Measurements from ENCODE around the gene HARBI1.

HARBI1 gene, protein sequence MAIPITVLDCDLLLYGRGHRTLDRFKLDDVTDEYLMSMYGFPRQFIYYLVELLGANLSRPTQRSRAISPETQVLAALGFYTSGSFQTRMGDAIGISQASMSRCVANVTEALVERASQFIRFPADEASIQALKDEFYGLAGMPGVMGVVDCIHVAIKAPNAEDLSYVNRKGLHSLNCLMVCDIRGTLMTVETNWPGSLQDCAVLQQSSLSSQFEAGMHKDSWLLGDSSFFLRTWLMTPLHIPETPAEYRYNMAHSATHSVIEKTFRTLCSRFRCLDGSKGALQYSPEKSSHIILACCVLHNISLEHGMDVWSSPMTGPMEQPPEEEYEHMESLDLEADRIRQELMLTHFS

DNA sequence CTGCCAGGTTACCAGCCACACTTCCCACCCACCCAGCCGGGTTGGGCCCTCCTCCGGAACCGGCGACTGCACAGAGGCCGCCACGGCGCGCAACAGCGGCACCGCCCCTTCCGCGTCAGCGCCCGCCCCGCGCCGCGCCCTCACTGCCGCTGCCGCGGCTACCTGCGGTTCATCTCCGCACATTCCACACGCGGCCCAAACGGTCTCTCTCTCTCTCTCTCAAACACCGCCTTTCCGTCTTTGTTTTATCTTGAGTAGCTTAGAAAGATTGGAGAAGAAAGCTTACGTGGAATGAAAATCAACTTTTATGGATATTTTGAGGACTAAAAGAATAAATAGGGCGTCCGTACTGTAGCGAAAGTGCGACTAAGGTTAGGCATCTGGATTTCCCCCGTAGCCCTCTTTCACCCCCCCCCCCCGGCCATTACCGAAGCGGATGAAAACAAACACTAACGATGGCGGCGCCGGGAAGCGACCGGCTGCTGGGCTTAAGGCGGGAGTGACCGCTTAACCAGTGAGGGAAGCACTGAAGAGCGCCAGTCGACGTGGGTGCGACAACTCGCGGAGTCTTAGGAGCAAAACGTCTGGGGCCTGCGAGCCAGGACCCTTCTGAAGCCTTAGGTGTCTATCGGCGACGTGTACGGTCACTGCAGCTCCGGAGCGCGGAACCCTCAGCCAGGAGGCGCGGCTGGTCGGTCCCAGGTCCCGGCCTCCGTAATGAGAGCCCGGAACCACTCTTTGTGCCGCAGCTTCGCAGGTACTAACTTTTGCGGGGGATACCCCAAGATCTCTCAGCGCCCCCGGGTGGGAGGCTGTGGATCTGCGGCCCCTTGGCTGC, at the start of gene HARBI1, which contains the start of gene ATG13:
Gene HARBI1, minus strand, starts transcription at position 94 of the 838 bp plus-strand sequence. CDS start 990 bp downstream, outside the sequence.
Gene ATG13, plus strand, starts transcription at position 420 of the 838 bp plus-strand sequence. CDS start 26,739 bp downstream, outside the sequence.
- DNase-seq (ENCODE audit: low spot score): peak; percentile 92

DNA sequence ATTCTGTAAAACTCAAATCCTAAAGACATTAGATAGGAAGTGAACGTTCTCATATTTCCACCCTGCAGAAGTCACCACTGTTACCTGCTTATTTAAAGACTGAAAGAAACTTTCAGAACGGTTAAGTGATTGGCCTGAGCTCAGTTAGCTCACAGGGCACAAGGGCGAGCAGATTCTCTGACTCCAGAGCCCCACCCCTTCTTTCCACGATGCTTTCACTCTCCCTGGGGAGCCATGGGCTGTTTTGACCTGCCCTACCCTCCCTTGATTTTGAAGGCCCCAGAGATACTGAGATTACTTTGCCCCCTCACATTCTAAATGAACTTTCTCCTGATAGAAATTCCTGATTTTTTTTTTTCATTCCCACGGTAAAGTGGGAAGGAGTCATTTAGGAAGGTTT, 49.5 kb upstream of the HARBI1 start:
- no peak for DNase-seq (ENCODE audit: low spot score)

DNA sequence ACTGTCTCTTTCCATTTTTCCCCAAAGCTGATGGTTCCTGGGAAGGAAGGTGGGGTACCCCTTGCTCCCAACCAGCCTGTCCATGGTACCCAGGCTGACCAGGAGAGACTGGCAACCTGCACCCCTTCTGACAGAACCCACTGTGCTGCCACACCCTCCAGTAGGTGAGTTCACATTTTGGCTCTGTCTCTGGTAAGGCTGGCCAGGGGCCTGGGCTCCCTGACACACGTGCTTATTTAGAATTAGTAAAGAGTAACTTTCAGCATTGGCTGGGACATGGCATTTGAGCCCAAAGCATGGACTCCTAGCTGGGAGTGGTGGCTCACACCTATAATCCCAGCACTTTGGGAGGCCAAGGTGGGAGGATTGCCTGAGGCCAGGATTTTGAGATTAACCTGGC, 48.3 kb upstream of the HARBI1 start:
- no peak for DNase-seq (ENCODE audit: low spot score)

DNA sequence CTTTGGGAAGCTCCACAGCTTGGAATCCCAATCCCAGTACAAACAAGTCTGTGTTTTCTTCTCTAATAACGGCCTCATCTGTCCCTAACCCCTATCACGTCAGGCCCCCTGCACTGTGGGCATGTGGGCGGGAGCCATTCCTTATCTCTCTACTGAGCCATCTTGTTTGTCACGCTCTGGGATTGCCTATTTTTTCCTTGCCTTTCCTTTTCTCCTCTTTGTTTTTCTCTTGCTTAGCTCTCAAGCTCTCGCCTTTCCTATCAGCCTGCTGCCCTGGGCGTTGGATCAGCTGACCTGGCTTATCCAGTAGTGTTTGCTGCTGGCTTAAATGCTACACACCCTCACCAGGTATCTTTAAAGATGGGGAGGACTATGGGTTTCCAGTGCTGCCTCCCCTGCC, 47.6 kb upstream of the HARBI1 start:
- DNase-seq (ENCODE audit: low spot score): no peak

DNA sequence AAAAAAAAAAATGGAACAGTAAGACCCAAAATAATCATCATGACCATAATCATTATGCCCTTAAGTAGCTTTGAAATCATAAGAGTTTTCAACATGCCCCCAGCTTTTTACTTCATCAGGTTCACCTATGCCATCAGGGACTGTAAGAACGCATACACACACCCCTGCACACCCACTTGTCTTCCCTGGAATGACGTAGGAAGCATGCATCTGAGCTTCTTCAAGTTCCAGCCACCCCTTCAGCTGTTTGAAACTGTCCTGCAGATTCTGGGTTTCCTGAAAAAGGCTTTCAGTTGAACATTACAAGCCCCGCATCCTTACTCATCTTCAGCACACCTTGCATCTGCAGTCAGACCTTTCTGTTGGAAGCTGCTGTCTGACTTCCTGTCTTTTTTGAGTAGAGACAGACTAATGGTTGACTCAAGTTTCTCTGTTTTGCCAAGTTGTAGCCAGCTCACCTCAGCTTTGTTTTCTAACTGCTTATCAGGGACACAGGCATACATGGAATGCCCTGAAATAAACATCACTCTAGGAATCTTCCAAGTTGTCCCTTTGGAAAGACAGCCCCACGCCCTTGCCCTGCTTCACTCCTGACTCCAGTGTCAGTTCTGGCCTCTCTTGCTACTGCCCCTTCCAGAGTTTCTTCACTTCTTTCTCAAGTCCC, 46.4 kb upstream of the HARBI1 start:
- DNase-seq (ENCODE audit: low spot score): no peak

DNA sequence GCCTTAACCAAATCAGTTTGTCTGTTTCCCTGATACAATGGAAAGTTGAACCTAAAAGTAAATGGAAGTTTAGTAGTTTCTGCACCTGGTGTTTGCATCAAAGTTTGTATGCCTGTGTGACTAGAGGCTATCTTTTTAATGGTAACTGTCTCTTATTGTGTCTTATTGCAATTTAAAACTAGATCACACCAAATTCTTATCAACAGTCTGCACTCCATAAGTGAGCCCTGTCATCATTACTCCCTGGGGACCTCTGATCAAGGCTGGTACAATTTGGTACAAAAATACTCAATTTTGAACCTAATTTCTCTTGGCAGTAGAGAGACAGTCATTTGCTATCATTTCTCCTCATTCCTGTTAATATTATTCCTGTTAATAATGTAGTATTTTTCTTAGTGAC, 45.3 kb upstream of the HARBI1 start:
- DNase-seq (ENCODE audit: low spot score): no peak

DNA sequence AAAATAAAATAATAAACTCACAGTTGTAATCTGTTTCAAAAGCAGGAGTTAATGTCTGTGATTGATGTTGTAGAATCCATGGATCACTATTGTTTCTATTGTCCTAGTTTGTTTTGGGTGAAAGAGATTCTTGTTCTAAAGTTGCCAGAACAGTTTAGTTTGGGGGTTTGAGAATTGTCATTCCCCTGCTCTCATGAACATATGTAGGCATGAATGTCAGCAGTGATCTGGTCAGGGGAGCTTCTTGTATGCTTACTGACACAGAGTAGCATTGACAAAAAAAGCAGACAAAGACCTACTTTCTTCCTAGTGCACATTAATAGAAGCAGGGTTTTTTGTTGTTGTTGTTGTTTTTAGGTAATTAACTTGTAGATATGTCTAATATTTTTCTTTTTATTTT, 44.8 kb upstream of the HARBI1 start:
- DNase-seq (ENCODE audit: low spot score): no peak

DNA sequence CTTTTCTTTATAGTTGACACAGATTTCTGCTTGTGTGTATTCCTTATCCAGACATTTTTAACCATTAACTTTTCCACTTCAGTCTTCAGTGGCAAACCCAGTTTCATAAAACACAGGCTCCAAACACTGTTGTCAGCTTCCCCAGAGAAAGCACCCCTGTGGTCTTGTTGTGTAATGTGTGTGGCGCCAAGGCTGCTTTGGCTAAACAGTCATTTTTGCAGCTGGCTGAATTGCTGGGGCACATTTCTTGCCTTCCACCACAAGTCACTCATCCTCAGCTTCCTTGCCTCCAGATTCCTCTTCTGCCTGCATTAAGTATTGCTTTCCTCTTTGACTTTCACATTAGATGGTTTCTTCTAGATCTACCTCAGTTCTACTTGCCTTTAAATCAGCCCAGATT, 42.9 kb upstream of the HARBI1 start:
- no peak for DNase-seq (ENCODE audit: low spot score)

DNA sequence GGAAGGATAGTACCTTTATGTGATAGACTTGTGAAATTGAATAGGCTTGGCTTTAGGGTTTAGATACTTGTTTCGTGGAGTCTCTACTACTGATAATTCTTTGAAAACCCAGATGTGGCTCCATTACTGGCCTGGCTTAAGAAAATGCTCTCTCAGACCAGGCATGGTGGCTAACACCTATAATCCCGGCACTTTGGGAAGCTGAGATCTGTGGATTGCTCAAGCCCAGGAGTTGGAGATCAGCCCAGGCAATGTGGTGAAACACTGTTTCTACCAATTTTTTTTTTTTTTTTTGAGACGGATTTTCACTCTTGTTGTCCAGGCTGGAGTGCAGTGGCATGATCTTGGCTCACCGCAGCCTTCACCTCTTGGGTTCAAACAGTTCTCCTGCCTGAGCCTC, 41.2 kb upstream of the HARBI1 start:
- DNase-seq (ENCODE audit: low spot score): no peak

DNA sequence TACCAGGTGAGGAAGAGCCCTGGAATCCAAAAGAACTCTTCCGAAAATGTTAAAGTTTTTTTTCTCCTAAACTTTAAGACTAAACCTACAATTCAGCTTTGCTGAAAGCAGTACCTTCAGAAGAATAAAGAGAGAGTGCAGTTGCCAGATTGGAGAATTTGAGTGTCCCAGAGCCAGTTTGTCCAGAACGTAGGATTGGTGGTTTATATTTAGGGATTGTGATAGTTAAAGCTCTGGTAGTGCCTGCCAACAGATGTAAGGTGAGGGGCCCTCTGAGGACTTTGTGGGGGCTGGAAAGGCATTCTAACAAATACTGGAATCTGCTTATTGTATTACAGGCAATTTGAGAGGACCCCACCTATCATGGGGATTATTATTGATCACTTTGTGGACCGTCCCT, 40.2 kb upstream of the HARBI1 start:
- no peak for DNase-seq (ENCODE audit: low spot score)

DNA sequence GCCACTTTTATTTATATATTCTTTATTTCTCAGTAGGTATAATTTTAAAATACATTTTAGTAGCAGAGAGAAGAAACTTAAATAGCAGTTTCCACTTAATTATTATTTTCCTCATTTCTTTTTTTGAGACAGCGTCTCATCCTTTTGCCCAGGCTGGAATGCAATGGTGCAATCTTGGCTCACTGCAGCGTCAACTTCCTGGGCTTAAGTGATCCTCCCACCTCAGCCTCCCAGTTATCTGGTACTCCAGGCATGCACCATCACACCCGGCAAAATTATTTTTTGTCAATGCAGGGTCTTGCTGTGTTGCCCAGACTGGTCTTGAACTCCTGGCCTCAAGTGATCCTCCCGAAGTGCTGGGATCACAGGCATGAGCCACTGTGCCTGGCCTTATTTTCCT, 38.6 kb upstream of the HARBI1 start:
- no peak for DNase-seq (ENCODE audit: low spot score)

DNA sequence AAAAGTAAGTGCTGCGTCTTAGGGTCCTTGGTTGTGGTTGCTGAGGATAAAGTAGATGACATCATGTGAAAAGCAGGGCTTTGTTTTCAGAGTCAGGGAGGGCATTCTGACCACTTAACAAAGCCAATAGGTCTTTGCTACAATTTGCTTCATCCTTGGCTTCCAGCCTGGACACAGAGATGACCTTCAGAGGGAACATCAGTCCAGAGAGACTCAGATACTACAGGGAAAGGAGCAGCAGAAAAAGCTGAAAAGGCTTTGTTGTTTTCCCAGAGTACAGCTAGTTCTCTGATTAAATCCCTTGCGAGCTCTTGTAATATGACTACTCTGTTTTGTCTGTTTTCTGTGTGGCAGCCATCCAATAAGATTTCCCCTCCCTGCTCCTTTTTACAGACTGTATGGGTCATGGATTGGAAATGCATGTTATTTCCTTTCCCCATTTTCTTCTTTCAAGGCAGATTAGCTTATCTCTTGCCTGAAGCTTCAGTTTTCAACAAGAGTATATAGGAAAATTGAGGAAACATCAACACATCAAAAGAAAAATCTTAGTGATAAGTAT, 32.2 kb upstream of the HARBI1 start:
- DNase-seq (ENCODE audit: low spot score): no peak

DNA sequence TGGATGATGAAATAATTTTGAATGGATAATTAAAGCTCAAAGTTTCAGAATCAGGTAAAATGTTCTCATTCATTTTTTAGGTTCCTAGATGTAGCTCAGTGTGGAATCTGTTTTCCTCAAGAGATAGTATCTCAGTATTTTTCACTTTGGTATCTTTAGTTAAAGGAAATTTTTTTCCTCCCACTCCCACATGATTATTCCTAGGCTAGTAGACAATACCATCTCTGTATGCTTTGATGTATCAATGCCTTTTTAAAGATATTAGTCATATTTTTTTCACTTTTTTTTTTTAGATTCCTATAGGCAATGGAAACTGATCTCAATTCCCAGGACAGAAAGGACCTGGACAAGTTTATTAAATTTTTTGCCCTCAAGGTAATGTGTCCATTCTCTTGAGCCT, 27.0 kb upstream of the HARBI1 start:
- no peak for DNase-seq (ENCODE audit: low spot score)

DNA sequence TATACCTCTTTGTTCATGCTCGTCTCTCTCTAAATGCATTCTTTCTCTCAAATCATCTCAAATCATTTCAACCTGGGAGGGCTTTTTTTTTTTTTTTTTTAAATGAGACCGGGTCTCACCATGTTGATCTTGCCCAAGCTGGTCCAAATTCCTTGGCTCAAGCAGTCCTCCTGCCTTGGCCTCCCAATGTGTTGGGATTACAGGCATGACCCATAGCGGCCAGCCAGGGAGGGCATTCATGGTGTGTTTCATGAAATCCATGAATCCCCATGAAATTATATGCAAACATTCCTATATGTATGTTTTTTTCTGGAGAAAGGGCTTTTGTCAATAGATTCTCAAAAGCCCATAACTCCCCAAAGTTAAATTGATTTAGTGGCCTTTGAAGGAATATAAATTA, 26.5 kb upstream of the HARBI1 start:
- DNase-seq (ENCODE audit: low spot score): no peak

DNA sequence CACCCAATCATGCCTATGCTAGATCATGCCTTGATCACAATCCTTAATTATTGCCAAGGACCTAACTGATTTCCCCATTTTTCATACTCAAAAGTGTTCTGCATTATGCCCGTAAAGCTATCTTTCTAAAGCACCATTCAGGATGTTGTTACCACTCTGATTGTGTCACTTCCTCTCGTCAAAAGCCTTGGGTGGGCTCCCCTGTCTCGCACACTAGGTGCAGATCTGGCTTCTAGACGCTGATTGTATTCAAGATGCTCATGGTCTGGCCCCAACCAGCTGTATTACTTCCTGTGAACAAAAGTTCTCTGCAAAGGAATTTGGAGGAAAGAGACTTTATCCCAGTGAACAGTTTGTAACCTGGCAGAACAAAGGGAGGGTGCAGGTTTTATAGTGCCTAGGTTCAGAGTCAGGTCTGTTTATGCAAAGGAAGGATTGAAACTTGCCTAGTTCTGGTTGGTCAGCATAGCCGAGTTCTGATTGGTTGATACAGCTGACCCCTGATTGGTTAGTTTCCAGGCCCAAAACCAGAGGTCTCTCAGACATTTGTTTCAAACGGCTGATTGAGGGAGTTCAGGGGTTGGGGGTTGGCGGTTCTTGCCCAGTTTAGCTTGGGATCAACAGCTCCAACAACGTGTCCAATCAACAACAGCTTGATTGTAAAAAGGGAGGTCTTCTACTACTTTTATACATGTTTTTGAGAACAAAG, 25.8 kb upstream of the HARBI1 start:
- DNase-seq (ENCODE audit: low spot score): no peak

DNA sequence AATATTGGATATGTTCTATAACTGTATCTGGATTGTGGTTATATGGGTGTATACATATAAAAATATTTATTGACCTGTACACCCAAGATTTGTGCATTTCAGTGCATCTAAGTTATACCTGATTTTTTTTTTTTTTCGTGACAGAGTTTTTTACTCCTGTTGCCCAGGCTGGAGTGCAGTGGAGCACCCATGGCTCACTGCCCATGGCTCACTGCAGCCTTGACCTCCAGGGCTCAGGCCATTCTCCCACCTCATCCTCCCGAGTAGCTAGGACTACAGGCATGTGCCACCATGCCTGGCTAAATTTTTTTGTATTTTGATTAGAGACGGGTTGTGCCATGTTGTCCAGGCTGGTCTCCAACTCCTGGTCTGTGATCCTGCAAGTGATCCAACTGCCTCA, 24.6 kb upstream of the HARBI1 start:
- DNase-seq (ENCODE audit: low spot score): no peak

DNA sequence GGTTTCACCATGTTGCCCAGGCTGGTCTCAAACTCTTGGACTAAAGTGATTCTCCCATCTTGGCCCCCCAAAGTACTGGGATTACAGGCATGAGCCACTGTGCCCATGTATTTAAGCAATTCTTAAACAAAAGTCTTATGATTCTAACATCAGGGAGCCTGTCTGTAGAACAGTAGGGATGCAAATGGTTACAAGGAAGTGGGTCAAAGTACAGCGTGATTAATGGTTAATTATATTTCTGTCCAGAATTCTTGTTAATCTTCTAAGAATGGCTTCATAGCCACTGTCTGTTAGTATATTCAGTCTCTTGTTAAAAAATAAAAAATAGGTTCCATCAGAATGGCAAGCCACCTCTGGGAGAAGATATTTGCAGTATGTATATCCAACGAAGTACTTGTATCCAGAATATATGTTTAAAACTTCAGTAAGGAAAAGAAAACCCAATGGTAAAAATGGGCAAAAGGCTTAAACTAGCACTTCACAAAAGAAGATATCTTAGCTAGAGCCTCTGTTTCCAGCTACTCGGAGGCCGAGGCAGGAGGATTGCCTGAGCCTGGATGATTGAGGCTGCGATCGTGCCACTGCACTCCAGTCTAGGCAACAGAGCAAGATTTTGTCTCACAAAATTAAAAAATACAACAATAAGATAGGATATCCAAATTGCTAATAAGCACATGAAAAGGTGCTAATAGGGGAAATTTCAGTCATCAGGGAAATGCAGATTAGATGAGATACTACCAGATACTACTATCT, 23.2 kb upstream of the HARBI1 start:
- DNase-seq (ENCODE audit: low spot score): no peak

DNA sequence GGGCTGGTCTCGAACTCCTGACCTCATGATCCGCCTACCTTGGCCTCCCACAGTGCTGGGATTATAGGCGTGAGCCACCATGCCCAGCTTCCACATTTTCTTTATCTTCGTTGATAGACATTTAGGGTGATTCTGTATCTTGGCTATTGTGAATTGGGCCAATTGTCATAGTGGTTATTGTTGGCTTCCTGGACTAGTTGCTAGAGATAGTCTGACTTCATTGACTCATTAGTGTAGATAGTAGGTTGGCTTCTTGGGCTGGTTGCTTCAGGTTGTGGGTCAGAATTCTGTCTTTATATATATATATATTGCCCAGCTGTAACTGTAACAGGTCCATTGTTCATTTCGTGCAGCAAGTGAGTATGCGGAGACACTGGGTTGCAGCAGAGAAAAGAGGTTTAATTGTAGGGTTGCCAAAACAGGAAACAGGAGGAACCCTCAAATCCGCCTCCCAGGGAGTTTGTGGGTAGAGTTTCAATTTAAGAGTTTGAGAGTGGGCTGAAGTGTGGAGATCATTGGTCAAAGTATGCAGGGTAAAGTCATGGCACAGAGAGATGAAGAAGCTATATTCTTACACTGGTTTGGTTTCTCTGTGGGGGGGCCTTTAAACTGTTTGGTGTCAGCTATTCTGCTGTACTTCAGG, 22.3 kb upstream of the HARBI1 start:
- no peak for DNase-seq (ENCODE audit: low spot score)

DNA sequence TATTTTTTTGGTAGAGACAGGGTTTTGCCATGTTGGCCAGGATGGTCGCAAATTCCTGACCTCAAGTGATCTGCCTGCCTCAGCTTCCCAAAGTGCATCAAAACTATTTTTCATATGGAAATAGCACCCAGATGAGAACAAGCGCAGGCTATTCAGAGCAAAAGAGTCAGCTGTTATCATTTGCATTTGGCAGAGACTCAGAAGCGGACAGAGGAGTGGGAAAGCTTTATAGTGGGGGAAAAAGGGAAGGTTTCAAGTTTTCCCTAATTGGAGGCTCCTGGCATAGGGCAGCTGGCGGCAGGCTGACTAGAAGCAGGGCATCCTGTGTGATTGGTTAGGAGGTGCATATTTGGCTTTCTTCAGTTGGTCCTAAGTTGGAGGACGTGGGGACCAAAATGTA, 20.5 kb upstream of the HARBI1 start:
- DNase-seq (ENCODE audit: low spot score): no peak

DNA sequence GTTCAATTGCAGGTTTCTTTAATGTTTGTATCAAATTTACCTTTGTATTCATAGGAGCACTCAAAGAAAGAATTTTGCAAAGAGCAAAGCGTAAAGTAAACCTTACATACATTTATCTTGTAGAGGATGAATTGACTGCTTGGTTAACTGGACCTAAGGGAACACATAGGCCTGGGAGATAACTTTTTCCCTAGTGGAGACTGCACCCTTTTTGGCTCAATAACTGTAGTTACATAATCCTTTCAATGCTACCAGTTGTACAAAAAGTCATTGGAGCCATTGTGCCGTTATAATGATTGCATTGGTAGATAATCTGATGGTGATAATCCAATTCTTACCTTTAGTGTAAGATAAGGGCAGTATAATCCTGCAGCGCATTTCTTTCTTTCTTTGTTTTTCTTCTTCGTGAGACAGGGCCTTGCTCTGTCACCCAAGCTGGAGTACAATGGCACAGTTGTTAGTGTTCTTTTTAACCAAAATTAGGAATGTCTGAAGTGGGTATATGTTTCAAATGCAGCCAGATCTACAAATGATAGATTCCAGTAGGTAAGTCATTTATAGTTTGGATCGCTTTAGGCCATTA, 18.6 kb upstream of the HARBI1 start:
- no peak for DNase-seq (ENCODE audit: low spot score)

Measured in germinal center (tissue), 1 donor.